ENCODE results near the gene TMEM63B. TPM values are rescaled to one million over a fixed set of nuclear protein-coding genes. Genes with fewer than 3 reads are reported as not detected.

The TMEM63B gene
- 10 to 100 TPM; 17.4 to 22.6 (median 17.5) TPM for total RNA-seq

GRCh38 chr6:44127186-44128019 lies at the start of gene TMEM63B, which contains the start of gene MRPL14:
TSS of gene TMEM63B (plus strand) at chr6:44127554. CDS start at chr6:44134585, 7,031 bp downstream.
TSS of gene MRPL14 (minus strand) at chr6:44127452. CDS start at chr6:44116611, 10,841 bp downstream.
- H3K4me3 Mint-ChIP-seq: peak within 1 kb of the TSS; percentile 79
- ATAC-seq (peak; percentile 83), DNase-seq (peak; percentile 90)
- H3K27me3 Mint-ChIP-seq (ENCODE audit: low read depth): no peaks in the 10 kb centered on the region
- H3K9me3 Mint-ChIP-seq: no peaks in the 10 kb centered on the region
- H3K4me1 Mint-ChIP-seq (ENCODE audit: low read depth): peaks cover 57% of the 10 kb centered on the region
- peaks cover 1% of the 10 kb centered on the region for H3K36me3 Mint-ChIP-seq (ENCODE audit: insufficient read depth)

- no peak for DNase-seq
- ATAC-seq: no peak
- H3K36me3 Mint-ChIP-seq (ENCODE audit: insufficient read depth): no peaks in the 10 kb centered on the region
- peaks cover 12% of the 10 kb centered on the region for H3K4me1 Mint-ChIP-seq (ENCODE audit: low read depth)
- H3K27me3 Mint-ChIP-seq (ENCODE audit: low read depth): peaks cover 18% of the 10 kb centered on the region
- H3K9me3 Mint-ChIP-seq: no peaks in the 10 kb centered on the region
- H3K4me3 Mint-ChIP-seq: no peak overlapping the region
Measured at GRCh38 chr6:44078219-44078826, 49.0 kb upstream of the TMEM63B start.

GRCh38 chr6:44078827-44079671 lies 48.3 kb upstream of the TMEM63B start:
- Mint-ChIP-seq H3K27me3 (ENCODE audit: low read depth) (peaks cover 15% of the 10 kb centered on the region), H3K4me1 (ENCODE audit: low read depth) (peaks cover 6% of the 10 kb centered on the region), H3K9me3 (no peaks in the 10 kb centered on the region), H3K4me3 (no peak overlapping the region), H3K36me3 (ENCODE audit: insufficient read depth) (no peaks in the 10 kb centered on the region)
- DNase-seq (peak; percentile 68), ATAC-seq (peak; percentile 49 to 52)

GRCh38 chr6:44079672-44080071 lies 47.7 kb upstream of the TMEM63B start:
- no peaks in the 10 kb centered on the region for H3K9me3 Mint-ChIP-seq
- H3K4me3 Mint-ChIP-seq: no peak overlapping the region
- H3K4me1 Mint-ChIP-seq (ENCODE audit: low read depth): peaks cover under 1% of the 10 kb centered on the region
- H3K27me3 Mint-ChIP-seq (ENCODE audit: low read depth): peaks cover 11% of the 10 kb centered on the region
- DNase-seq (no peak), ATAC-seq (no peak)
- no peaks in the 10 kb centered on the region for H3K36me3 Mint-ChIP-seq (ENCODE audit: insufficient read depth)

GRCh38 chr6:44080561-44081521 lies 46.5 kb upstream of the TMEM63B start:
- DNase-seq (no peak), ATAC-seq (no peak)
- Mint-ChIP-seq H3K27me3 (ENCODE audit: low read depth) (peaks cover 11% of the 10 kb centered on the region), H3K9me3 (no peaks in the 10 kb centered on the region), H3K4me3 (no peak overlapping the region), H3K36me3 (ENCODE audit: insufficient read depth) (no peaks in the 10 kb centered on the region), H3K4me1 (ENCODE audit: low read depth) (no peaks in the 10 kb centered on the region)

GRCh38 chr6:44081753-44082152 lies 45.6 kb upstream of the TMEM63B start:
- Mint-ChIP-seq H3K9me3 (no peaks in the 10 kb centered on the region), H3K4me1 (ENCODE audit: low read depth) (no peaks in the 10 kb centered on the region), H3K4me3 (no peak overlapping the region), H3K36me3 (ENCODE audit: insufficient read depth) (no peaks in the 10 kb centered on the region), H3K27me3 (ENCODE audit: low read depth) (peaks cover 11% of the 10 kb centered on the region)
- ATAC-seq (no peak), DNase-seq (no peak)

GRCh38 chr6:44082872-44083321 lies 44.5 kb upstream of the TMEM63B start:
- no peak for DNase-seq
- H3K4me1 Mint-ChIP-seq (ENCODE audit: low read depth): no peaks in the 10 kb centered on the region
- H3K9me3 Mint-ChIP-seq: no peaks in the 10 kb centered on the region
- no peaks in the 10 kb centered on the region for H3K36me3 Mint-ChIP-seq (ENCODE audit: insufficient read depth)
- no peak overlapping the region for H3K4me3 Mint-ChIP-seq
- peaks cover 6% of the 10 kb centered on the region for H3K27me3 Mint-ChIP-seq (ENCODE audit: low read depth)
- ATAC-seq: no peak

- DNase-seq (no peak), ATAC-seq (no peak)
- Mint-ChIP-seq H3K4me3 (no peak overlapping the region), H3K27me3 (ENCODE audit: low read depth) (no peaks in the 10 kb centered on the region), H3K4me1 (ENCODE audit: low read depth) (no peaks in the 10 kb centered on the region), H3K9me3 (no peaks in the 10 kb centered on the region), H3K36me3 (ENCODE audit: insufficient read depth) (no peaks in the 10 kb centered on the region)
Measured at GRCh38 chr6:44084231-44085014, 42.9 kb upstream of the TMEM63B start.

- Mint-ChIP-seq H3K27me3 (ENCODE audit: low read depth) (no peaks in the 10 kb centered on the region), H3K4me3 (no peak overlapping the region), H3K9me3 (no peaks in the 10 kb centered on the region), H3K4me1 (ENCODE audit: low read depth) (no peaks in the 10 kb centered on the region), H3K36me3 (ENCODE audit: insufficient read depth) (no peaks in the 10 kb centered on the region)
- ATAC-seq (no peak), DNase-seq (no peak)
Measured at GRCh38 chr6:44085219-44085618, 42.1 kb upstream of the TMEM63B start.

GRCh38 chr6:44086931-44087574 lies 40.3 kb upstream of the TMEM63B start:
- no peaks in the 10 kb centered on the region for H3K4me1 Mint-ChIP-seq (ENCODE audit: low read depth)
- no peaks in the 10 kb centered on the region for H3K36me3 Mint-ChIP-seq (ENCODE audit: insufficient read depth)
- no peak for ATAC-seq
- no peaks in the 10 kb centered on the region for H3K9me3 Mint-ChIP-seq
- DNase-seq: no peak
- H3K4me3 Mint-ChIP-seq: no peak overlapping the region
- H3K27me3 Mint-ChIP-seq (ENCODE audit: low read depth): no peaks in the 10 kb centered on the region

GRCh38 chr6:44087623-44088022 lies 39.7 kb upstream of the TMEM63B start:
- Mint-ChIP-seq H3K4me3 (no peak overlapping the region), H3K27me3 (ENCODE audit: low read depth) (no peaks in the 10 kb centered on the region), H3K9me3 (no peaks in the 10 kb centered on the region), H3K36me3 (ENCODE audit: insufficient read depth) (no peaks in the 10 kb centered on the region), H3K4me1 (ENCODE audit: low read depth) (no peaks in the 10 kb centered on the region)
- DNase-seq: no peak
- ATAC-seq: no peak

- Mint-ChIP-seq H3K36me3 (ENCODE audit: insufficient read depth) (no peaks in the 10 kb centered on the region), H3K9me3 (no peaks in the 10 kb centered on the region), H3K27me3 (ENCODE audit: low read depth) (no peaks in the 10 kb centered on the region), H3K4me3 (no peak overlapping the region), H3K4me1 (ENCODE audit: low read depth) (no peaks in the 10 kb centered on the region)
- DNase-seq: no peak
- ATAC-seq: no peak
Measured at GRCh38 chr6:44088827-44089590, 38.3 kb upstream of the TMEM63B start.

Data from activated T-cell treated with anti-CD3 and anti-CD28 coated beads, Interleukin-2, amount 50 U/mL, for 4 hours (primary cell).